Esophagus squamous epithelium (tissue), 4 donors: ENCODE data around the gene NUDT8.

Experiments
- CTCF ChIP-seq, 6 experiments: fragments of 450-650 bp in 4 of 6; fragments of 200-600 bp in 2 of 6; sonication (generic) in 2 of 6; IDR thresholded peaks; one replicate each; pipeline ENCODE4 v1.5.1; 2016 to 2019; ENCODE audit warnings: antibody characterized with exemption in 6 of 6, mild to moderate bottlenecking in 4 of 6, moderate library complexity in 4 of 6
- POLR2A ChIP-seq, 4 donors: fragments of 450-650 bp; IDR thresholded peaks; one replicate each; pipeline ENCODE4 v1.6.1; 2017; ENCODE audit warnings: antibody characterized with exemption in 4 of 4, mild to moderate bottlenecking in 4 of 4, moderate library complexity in 3 of 4

- TF ChIP-seq CTCF (IDR thresholded peaks at IDR 0.05) (peak; percentile 60 to 90 (median 78)), POLR2A (IDR thresholded peaks at IDR 0.05) (peak in 3 of 4 donors; percentile 53 to 72 (median 62))
These were observed 23.0 kb downstream of the NUDT8 start, which contains the start of gene NDUFV1 for GRCh38 chr11:67606492-67607295.
